Esophagus squamous epithelium (tissue), 4 donors: ENCODE data around the gene DLX1.

Source experiments
- POLR2A ChIP-seq, 4 donors: fragments of 450-650 bp; IDR thresholded peaks; one replicate each; pipeline ENCODE4 v1.6.1; 2017; ENCODE audit warnings: antibody characterized with exemption in 4 of 4, mild to moderate bottlenecking in 4 of 4, moderate library complexity in 3 of 4
- TF ChIP-seq, protein P1 (sequence below), 6 experiments: fragments of 450-650 bp in 4 of 6; fragments of 200-600 bp in 2 of 6; sonication (generic) in 2 of 6; IDR thresholded peaks; one replicate each; pipeline ENCODE4 v1.5.1; 2016 to 2019; ENCODE audit warnings: antibody characterized with exemption in 6 of 6, mild to moderate bottlenecking in 4 of 6, moderate library complexity in 4 of 6

DNA sequence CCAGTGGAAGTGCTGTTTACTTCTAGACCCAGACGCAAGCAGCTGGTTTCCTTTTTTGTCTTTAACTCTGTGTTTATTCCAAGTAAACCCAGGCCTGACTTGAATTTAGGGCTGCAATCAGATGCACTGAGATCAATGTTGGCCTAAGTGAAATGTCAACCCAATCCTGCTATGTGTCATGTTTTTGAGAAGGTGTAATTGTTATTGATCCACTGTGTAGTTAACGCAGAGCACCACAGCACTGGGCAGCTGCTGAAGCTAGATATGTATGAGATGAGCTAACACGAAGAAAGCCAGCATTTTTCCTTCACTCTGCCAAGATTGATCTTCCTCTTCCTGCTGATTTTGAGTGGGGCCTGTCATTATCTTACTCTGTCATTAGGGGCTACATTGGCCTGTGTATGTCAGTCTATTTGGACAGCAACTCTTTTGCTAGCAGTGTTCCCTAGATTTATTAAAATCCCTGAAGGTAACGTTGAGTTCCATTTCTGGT, 18.9 kb upstream of the DLX1 start:
- TF ChIP-seq, protein P1, sequence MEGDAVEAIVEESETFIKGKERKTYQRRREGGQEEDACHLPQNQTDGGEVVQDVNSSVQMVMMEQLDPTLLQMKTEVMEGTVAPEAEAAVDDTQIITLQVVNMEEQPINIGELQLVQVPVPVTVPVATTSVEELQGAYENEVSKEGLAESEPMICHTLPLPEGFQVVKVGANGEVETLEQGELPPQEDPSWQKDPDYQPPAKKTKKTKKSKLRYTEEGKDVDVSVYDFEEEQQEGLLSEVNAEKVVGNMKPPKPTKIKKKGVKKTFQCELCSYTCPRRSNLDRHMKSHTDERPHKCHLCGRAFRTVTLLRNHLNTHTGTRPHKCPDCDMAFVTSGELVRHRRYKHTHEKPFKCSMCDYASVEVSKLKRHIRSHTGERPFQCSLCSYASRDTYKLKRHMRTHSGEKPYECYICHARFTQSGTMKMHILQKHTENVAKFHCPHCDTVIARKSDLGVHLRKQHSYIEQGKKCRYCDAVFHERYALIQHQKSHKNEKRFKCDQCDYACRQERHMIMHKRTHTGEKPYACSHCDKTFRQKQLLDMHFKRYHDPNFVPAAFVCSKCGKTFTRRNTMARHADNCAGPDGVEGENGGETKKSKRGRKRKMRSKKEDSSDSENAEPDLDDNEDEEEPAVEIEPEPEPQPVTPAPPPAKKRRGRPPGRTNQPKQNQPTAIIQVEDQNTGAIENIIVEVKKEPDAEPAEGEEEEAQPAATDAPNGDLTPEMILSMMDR (IDR thresholded peaks at IDR 0.05): no peak
- TF ChIP-seq POLR2A (IDR thresholded peaks at IDR 0.05): no peak
